ENCODE results near the gene DTX4. TPM values are rescaled to one million over a fixed set of nuclear protein-coding genes. Genes with fewer than 3 reads are reported as not detected.

DTX4 gene
- total and polyA plus RNA-seq, 4 donors, result 2.6 to 10.0 (median 5.6) TPM

GRCh38 chr11:59158206-59159068 lies 13.5 kb upstream of the DTX4 start:
- intact Hi-C loops (cut with DNase I), result loop anchor here (5.0 to 10.0 kb wide), 2 partner anchors 504 to 506 kb away; no protein-coding TSS in a partner anchor
- Histone ChIP-seq H3K27me3 (ENCODE audit: control insufficient read depth in 1 of 2, insufficient read depth in 2 of 2, low read length in 1 of 2) (no peaks in the 10 kb centered on the region), H3K36me3 (ENCODE audit: control insufficient read depth in 1 of 2, insufficient read depth in 2 of 2, low read length in 1 of 2) (peaks cover 0 to 2% of the 10 kb centered on the region in 2 donors), H3K4me1 (ENCODE audit: control insufficient read depth in 1 of 2, insufficient read depth in 2 of 2, low read length in 2 of 2) (no peaks in the 10 kb centered on the region), H3K27ac (ENCODE audit: low read depth in 1 of 2, low read length in 2 of 2) (no peak overlapping the region), H3K9me3 (ENCODE audit: control insufficient read depth, low read length) (no peaks in the 10 kb centered on the region), H3K4me3 (ENCODE audit: low read length in 2 of 2) (no peak overlapping the region)
- WGBS, 2 donors, result 30 to 32% methylated on average over 8 of the region's 8 CpGs
- ATAC-seq (ENCODE audit: low FRiP score) (peak; percentile 89), DNase-seq (peak in 1 of 2 donors; percentile 53)

- Histone ChIP-seq H3K36me3 (ENCODE audit: control insufficient read depth in 1 of 2, insufficient read depth in 2 of 2, low read length in 1 of 2) (no peaks in the 10 kb centered on the region), H3K27ac (ENCODE audit: low read depth in 1 of 2, low read length in 2 of 2) (no peak overlapping the region), H3K27me3 (ENCODE audit: control insufficient read depth in 1 of 2, insufficient read depth in 2 of 2, low read length in 1 of 2) (no peaks in the 10 kb centered on the region), H3K4me3 (ENCODE audit: low read length in 2 of 2) (no peak overlapping the region), H3K9me3 (ENCODE audit: control insufficient read depth, low read length) (no peaks in the 10 kb centered on the region), H3K4me1 (ENCODE audit: control insufficient read depth in 1 of 2, insufficient read depth in 2 of 2, low read length in 2 of 2) (no peaks in the 10 kb centered on the region)
- WGBS, 2 donors, result 51 to 59% methylated on average over 3 of the region's 3 CpGs
- ATAC-seq (ENCODE audit: low FRiP score) (no peak), DNase-seq (no peak)
- intact Hi-C loops (cut with DNase I), result no loop called here
Measured at GRCh38 chr11:59164028-59164427, 7.9 kb upstream of the DTX4 start.

GRCh38 chr11:59172345-59173079 lies 580 bp downstream of the DTX4 start:
- Histone ChIP-seq H3K27me3 (ENCODE audit: control insufficient read depth in 1 of 2, insufficient read depth in 2 of 2, low read length in 1 of 2) (no peaks in the 10 kb centered on the region), H3K4me3 (ENCODE audit: low read length in 2 of 2) (peak overlapping the region; percentile 50 to 82), H3K4me1 (ENCODE audit: control insufficient read depth in 1 of 2, insufficient read depth in 2 of 2, low read length in 2 of 2) (no peaks in the 10 kb centered on the region), H3K9me3 (ENCODE audit: control insufficient read depth, low read length) (no peaks in the 10 kb centered on the region), H3K36me3 (ENCODE audit: control insufficient read depth in 1 of 2, insufficient read depth in 2 of 2, low read length in 1 of 2) (no peaks in the 10 kb centered on the region), H3K27ac (ENCODE audit: low read depth in 1 of 2, low read length in 2 of 2) (no peak overlapping the region)
- intact Hi-C loops (cut with DNase I), result loop anchor here in 1 of 2 donors (1.0 kb wide), 1 partner anchor 112 kb away; no protein-coding TSS in a partner anchor
- ATAC-seq (ENCODE audit: low FRiP score), result peak; percentile 1
- peak in 1 of 2 donors; percentile 50 for DNase-seq
- WGBS, 2 donors, result 0% methylated on average over 25 to 70 of the region's 70 CpGs

GRCh38 chr11:59173080-59173963 lies 1.4 kb downstream of the DTX4 start:
- intact Hi-C loops (cut with DNase I), result no loop called here
- peak; percentile 24 for ATAC-seq (ENCODE audit: low FRiP score)
- 12 to 15% methylated on average over 37 of the region's 37 CpGs for WGBS, 2 donors
- Histone ChIP-seq H3K27ac (ENCODE audit: low read depth in 1 of 2, low read length in 2 of 2) (no peak overlapping the region), H3K36me3 (ENCODE audit: control insufficient read depth in 1 of 2, insufficient read depth in 2 of 2, low read length in 1 of 2) (no peaks in the 10 kb centered on the region), H3K27me3 (ENCODE audit: control insufficient read depth in 1 of 2, insufficient read depth in 2 of 2, low read length in 1 of 2) (no peaks in the 10 kb centered on the region), H3K4me3 (ENCODE audit: low read length in 2 of 2) (peak overlapping the region in 1 of 2 donors; percentile 50), H3K4me1 (ENCODE audit: control insufficient read depth in 1 of 2, insufficient read depth in 2 of 2, low read length in 2 of 2) (no peaks in the 10 kb centered on the region), H3K9me3 (ENCODE audit: control insufficient read depth, low read length) (no peaks in the 10 kb centered on the region)
- DNase-seq, result peak; percentile 57 to 79

GRCh38 chr11:59173964-59174663 lies 2.2 kb downstream of the DTX4 start:
- no peaks in the 10 kb centered on the region for H3K36me3 ChIP-seq (ENCODE audit: control insufficient read depth in 1 of 2, insufficient read depth in 2 of 2, low read length in 1 of 2)
- no peak overlapping the region for H3K4me3 ChIP-seq (ENCODE audit: low read length in 2 of 2)
- 68 to 75% methylated on average over 7 of the region's 7 CpGs for WGBS, 2 donors
- no peak for DNase-seq
- no peak overlapping the region for H3K27ac ChIP-seq (ENCODE audit: low read depth in 1 of 2, low read length in 2 of 2)
- intact Hi-C loops (cut with DNase I), result no loop called here
- no peak for ATAC-seq (ENCODE audit: low FRiP score)
- no peaks in the 10 kb centered on the region for H3K9me3 ChIP-seq (ENCODE audit: control insufficient read depth, low read length)
- H3K27me3 ChIP-seq (ENCODE audit: control insufficient read depth in 1 of 2, insufficient read depth in 2 of 2, low read length in 1 of 2), result no peaks in the 10 kb centered on the region
- no peaks in the 10 kb centered on the region for H3K4me1 ChIP-seq (ENCODE audit: control insufficient read depth in 1 of 2, insufficient read depth in 2 of 2, low read length in 2 of 2)

- 81 to 85% methylated on average over 7 of the region's 7 CpGs for WGBS, 2 donors
- Histone ChIP-seq H3K9me3 (ENCODE audit: control insufficient read depth, low read length) (no peaks in the 10 kb centered on the region), H3K4me1 (ENCODE audit: control insufficient read depth in 1 of 2, insufficient read depth in 2 of 2, low read length in 2 of 2) (no peaks in the 10 kb centered on the region), H3K36me3 (ENCODE audit: control insufficient read depth in 1 of 2, insufficient read depth in 2 of 2, low read length in 1 of 2) (no peaks in the 10 kb centered on the region), H3K27me3 (ENCODE audit: control insufficient read depth in 1 of 2, insufficient read depth in 2 of 2, low read length in 1 of 2) (no peaks in the 10 kb centered on the region), H3K27ac (ENCODE audit: low read depth in 1 of 2, low read length in 2 of 2) (no peak overlapping the region), H3K4me3 (ENCODE audit: low read length in 2 of 2) (no peak overlapping the region)
- ATAC-seq (ENCODE audit: low FRiP score), result no peak
- intact Hi-C loops (cut with DNase I), result no loop called here
- DNase-seq, result no peak
Measured at GRCh38 chr11:59174664-59175033, 2.7 kb downstream of the DTX4 start.

GRCh38 chr11:59175091-59175501 lies 3.2 kb downstream of the DTX4 start:
- Histone ChIP-seq H3K9me3 (ENCODE audit: control insufficient read depth, low read length) (no peaks in the 10 kb centered on the region), H3K27ac (ENCODE audit: low read depth in 1 of 2, low read length in 2 of 2) (no peak overlapping the region), H3K4me1 (ENCODE audit: control insufficient read depth in 1 of 2, insufficient read depth in 2 of 2, low read length in 2 of 2) (no peaks in the 10 kb centered on the region), H3K27me3 (ENCODE audit: control insufficient read depth in 1 of 2, insufficient read depth in 2 of 2, low read length in 1 of 2) (no peaks in the 10 kb centered on the region), H3K4me3 (ENCODE audit: low read length in 2 of 2) (no peak overlapping the region), H3K36me3 (ENCODE audit: control insufficient read depth in 1 of 2, insufficient read depth in 2 of 2, low read length in 1 of 2) (no peaks in the 10 kb centered on the region)
- ATAC-seq (ENCODE audit: low FRiP score) (no peak), DNase-seq (no peak)
- intact Hi-C loops (cut with DNase I), result no loop called here
- WGBS, 2 donors, result 42 to 45% methylated on average over 4 of the region's 4 CpGs

GRCh38 chr11:59176330-59176729 lies 4.4 kb downstream of the DTX4 start:
- intact Hi-C loops (cut with DNase I), result no loop called here
- H3K27ac ChIP-seq (ENCODE audit: low read depth in 1 of 2, low read length in 2 of 2), result no peak overlapping the region

More at GRCh38 chr11:59176330-59176729, 4.4 kb downstream of the DTX4 start:
- Histone ChIP-seq H3K27me3 (ENCODE audit: control insufficient read depth in 1 of 2, insufficient read depth in 2 of 2, low read length in 1 of 2) (no peaks in the 10 kb centered on the region), H3K4me3 (ENCODE audit: low read length in 2 of 2) (no peak overlapping the region), H3K9me3 (ENCODE audit: control insufficient read depth, low read length) (no peaks in the 10 kb centered on the region), H3K4me1 (ENCODE audit: control insufficient read depth in 1 of 2, insufficient read depth in 2 of 2, low read length in 2 of 2) (no peaks in the 10 kb centered on the region), H3K36me3 (ENCODE audit: control insufficient read depth in 1 of 2, insufficient read depth in 2 of 2, low read length in 1 of 2) (no peaks in the 10 kb centered on the region)
- 77 to 86% methylated on average over 7 of the region's 7 CpGs for whole genome bisulfite sequencing, 2 donors
- ATAC-seq (ENCODE audit: low FRiP score) (no peak), DNase-seq (no peak)

All from aorta (tissue), 5 donors.